Endodermal cell (in vitro differentiated cells): ENCODE data around the gene CLINT1. TPM values are rescaled to one million over a fixed set of nuclear protein-coding genes. Genes with fewer than 3 reads are reported as not detected.

ENCODE experiments used
- DNase-seq: peaks from one replicate; pipeline ENCODE4 v3.0.0-alpha.2; 2017
- H3K27ac ChIP-seq: 2 replicates; pipeline ENCODE4 v1.5.1; 2013; ENCODE audit warnings: mild to moderate bottlenecking, low read depth, low read length, moderate library complexity
- H3K27me3 ChIP-seq: 2 replicates; pipeline ENCODE4 v1.6.1; 2013; ENCODE audit warnings: mild to moderate bottlenecking, low read length, moderate library complexity; ENCODE audit not compliant: insufficient read depth, control insufficient read depth, poor library complexity, severe bottlenecking
- H3K36me3 ChIP-seq: 2 replicates; pipeline ENCODE4 v1.7.0; 2013; ENCODE audit warnings: mild to moderate bottlenecking, low read length, moderate library complexity; ENCODE audit not compliant: control insufficient read depth, insufficient read depth
- H3K4me1 ChIP-seq: one replicate; pipeline ENCODE4 v1.7.0; 2013; ENCODE audit warnings: low read length; ENCODE audit not compliant: control insufficient read depth, insufficient read depth
- H3K4me3 ChIP-seq: 2 replicates; pipeline ENCODE4 v1.5.1; 2013; ENCODE audit warnings: mild to moderate bottlenecking, low read length, moderate library complexity
- H3K9ac ChIP-seq: 2 replicates; pipeline ENCODE4 v1.6.1; 2013; ENCODE audit warnings: mild to moderate bottlenecking, low read length, moderate library complexity; ENCODE audit not compliant: poor library complexity, severe bottlenecking; ENCODE audit errors: extremely low read depth
- H3K9me3 ChIP-seq: 2 replicates; pipeline ENCODE4 v1.6.1; 2013; ENCODE audit warnings: mild to moderate bottlenecking, low read length, moderate library complexity; ENCODE audit not compliant: control insufficient read depth
- H3K27ac Mint-ChIP-seq: 2 replicates; pipeline ENCODE4 v1.8.0; 2020; ENCODE audit warnings: mixed read lengths
- H3K27me3 Mint-ChIP-seq: 2 replicates; pipeline ENCODE4 v1.8.0; 2021; ENCODE audit warnings: mild to moderate bottlenecking, mixed read lengths; ENCODE audit not compliant: insufficient read depth
- H3K36me3 Mint-ChIP-seq: 2 replicates; pipeline ENCODE4 v1.8.0; 2020; ENCODE audit warnings: low read depth, mixed read lengths
- H3K4me1 Mint-ChIP-seq: 2 replicates; pipeline ENCODE4 v1.8.0; 2020; ENCODE audit warnings: mixed read lengths
- H3K4me3 Mint-ChIP-seq: 2 replicates; pipeline ENCODE4 v1.8.0; 2020; ENCODE audit warnings: mild to moderate bottlenecking, moderate library complexity, mixed read lengths
- H3K9me3 Mint-ChIP-seq: 2 replicates; pipeline ENCODE4 v1.8.0; 2020; ENCODE audit warnings: mild to moderate bottlenecking, mixed read lengths
- WGBS, 2 experiments: methylation state at CpG; one replicate each; pipeline versions ENCODE4 v1.1.5 to v1.1.7; 2013; ENCODE audit warnings: missing lambda C conversion rate in 2 of 2, mixed read lengths in 1 of 2; ENCODE audit not compliant: insufficient coverage in 1 of 2, insufficient read length in 1 of 2; 5-methylcytosine and 5-hydroxymethylcytosine counted together
- total RNA-seq, 2 donors: library from RNA; stranded (reverse); fragmentation: NEBNext Ultra II Directional in 1 of 2; extraction: Animal tissue kit (Norgen Biotek cat#: 25700) in 1 of 2; gene quantifications; 2 replicates in 1 of 2; 3 replicates in 1 of 2; pipeline ENCODE4 v1.2.1, GENCODE V29; 2021
- TF ChIP-seq, protein P1 (sequence below): fragments of 200-600 bp; sonication (generic); conservative IDR thresholded peaks from 2 replicates; pipeline ENCODE4 v1.5.0; 2021; ENCODE audit warnings: antibody characterized with exemption, mild to moderate bottlenecking

CLINT1 gene
- total RNA-seq, 2 donors from 2014 or later = 91.6 to 92.7 TPM

DNA sequence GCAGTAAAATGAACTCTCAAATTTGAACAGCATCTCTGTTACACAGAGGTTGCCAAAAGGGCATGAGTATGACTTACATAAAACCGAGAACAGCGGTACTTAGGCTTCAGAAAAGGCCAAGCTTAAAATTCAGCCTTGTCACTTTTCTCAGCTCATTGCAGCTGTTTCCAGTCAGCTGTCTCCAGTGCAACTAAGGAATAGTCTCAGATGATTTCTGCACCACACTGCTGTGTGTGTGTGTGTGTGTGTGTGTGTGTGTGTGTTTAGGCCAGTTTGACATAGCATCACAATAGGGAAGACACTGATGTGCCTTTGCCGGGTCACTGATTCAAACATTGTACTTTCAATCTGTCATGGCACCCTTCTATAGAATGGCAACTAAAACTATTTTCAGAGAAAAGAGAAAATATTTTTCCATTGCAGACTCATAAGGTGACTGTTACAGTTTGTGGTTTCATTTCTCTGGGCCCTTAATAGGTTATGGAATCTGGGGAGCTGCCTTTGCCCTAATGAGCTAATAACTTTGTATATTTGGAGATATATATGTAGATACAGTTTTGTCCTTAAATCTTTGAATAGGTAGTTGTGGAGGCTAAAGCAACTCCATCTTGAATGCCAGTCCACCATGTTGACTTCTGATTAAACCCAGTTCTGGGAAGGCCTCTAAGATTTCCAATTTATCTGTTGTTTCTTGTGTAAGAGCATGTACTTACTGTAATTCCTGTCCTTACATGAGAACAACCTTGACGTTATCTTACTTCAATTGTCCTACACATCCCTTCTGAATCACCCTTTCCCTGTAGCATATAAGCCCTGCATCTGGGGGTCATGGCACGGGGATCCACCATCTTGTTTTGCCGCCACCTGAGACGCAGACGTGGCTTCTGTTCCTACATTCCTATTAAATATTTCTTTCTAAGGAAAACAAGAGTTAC is 110.9 kb downstream of the CLINT1 start:
- Histone ChIP-seq H3K36me3 (no peaks in the 10 kb centered on the region), H3K9ac (no peak overlapping the region), H3K27me3 (peaks cover 7% of the 10 kb centered on the region), H3K27ac (no peak overlapping the region), H3K4me1 (no peaks in the 10 kb centered on the region), H3K9me3 (no peaks in the 10 kb centered on the region), H3K4me3 (no peak overlapping the region)
- peaks cover 15% of the 10 kb centered on the region for H3K27me3 Mint-ChIP-seq
- DNase-seq = no peak
- no peaks in the 10 kb centered on the region for H3K9me3 Mint-ChIP-seq
- H3K27ac Mint-ChIP-seq = no peak overlapping the region
- 95 to 96% methylated on average over 4 to 8 of the region's 8 CpGs for WGBS, 2 experiments
- H3K4me3 Mint-ChIP-seq = no peak overlapping the region
- peaks cover 6% of the 10 kb centered on the region for H3K4me1 Mint-ChIP-seq
- peaks cover 2% of the 10 kb centered on the region for H3K36me3 Mint-ChIP-seq
- TF ChIP-seq, protein P1, sequence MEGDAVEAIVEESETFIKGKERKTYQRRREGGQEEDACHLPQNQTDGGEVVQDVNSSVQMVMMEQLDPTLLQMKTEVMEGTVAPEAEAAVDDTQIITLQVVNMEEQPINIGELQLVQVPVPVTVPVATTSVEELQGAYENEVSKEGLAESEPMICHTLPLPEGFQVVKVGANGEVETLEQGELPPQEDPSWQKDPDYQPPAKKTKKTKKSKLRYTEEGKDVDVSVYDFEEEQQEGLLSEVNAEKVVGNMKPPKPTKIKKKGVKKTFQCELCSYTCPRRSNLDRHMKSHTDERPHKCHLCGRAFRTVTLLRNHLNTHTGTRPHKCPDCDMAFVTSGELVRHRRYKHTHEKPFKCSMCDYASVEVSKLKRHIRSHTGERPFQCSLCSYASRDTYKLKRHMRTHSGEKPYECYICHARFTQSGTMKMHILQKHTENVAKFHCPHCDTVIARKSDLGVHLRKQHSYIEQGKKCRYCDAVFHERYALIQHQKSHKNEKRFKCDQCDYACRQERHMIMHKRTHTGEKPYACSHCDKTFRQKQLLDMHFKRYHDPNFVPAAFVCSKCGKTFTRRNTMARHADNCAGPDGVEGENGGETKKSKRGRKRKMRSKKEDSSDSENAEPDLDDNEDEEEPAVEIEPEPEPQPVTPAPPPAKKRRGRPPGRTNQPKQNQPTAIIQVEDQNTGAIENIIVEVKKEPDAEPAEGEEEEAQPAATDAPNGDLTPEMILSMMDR = no peak

DNA sequence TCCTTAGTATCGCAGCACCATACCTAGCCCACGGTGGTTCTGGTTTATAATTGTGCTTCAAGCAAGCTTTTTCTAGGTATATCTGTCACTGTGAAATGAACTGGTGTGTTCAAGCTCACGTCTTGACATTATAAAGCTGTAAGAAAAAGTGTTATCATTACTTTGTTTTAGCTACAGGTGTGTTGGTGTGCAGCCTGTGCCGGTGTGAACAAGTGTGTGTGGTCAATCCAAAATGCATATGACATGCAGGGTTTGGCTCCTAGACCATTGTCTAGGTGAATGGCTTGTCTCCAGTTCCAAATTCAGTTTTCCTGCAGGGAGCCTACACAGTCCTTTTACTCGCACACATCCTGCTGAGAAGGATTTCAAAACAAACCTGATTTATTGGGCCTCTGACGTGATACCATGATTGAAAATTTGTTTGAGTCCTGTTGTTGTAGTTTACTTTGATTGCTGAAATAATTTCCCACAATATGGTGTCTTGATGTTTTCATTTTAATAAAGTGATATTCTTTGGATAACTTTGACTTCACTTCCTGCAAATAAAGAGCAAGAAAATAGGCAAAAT is 111.7 kb downstream of the CLINT1 start:
- Mint-ChIP-seq H3K4me3 (no peak overlapping the region), H3K27ac (no peak overlapping the region), H3K27me3 (peaks cover 19% of the 10 kb centered on the region), H3K36me3 (no peaks in the 10 kb centered on the region), H3K4me1 (peaks cover 6% of the 10 kb centered on the region), H3K9me3 (no peaks in the 10 kb centered on the region)
- no peaks in the 10 kb centered on the region for H3K36me3 ChIP-seq
- H3K4me3 ChIP-seq = no peak overlapping the region
- H3K4me1 ChIP-seq = no peaks in the 10 kb centered on the region
- DNase-seq = no peak
- H3K27ac ChIP-seq = no peak overlapping the region
- no peaks in the 10 kb centered on the region for H3K9me3 ChIP-seq
- 85 to 90% methylated on average over 4 to 6 of the region's 6 CpGs for WGBS, 2 experiments
- H3K27me3 ChIP-seq = peaks cover 7% of the 10 kb centered on the region
- H3K9ac ChIP-seq = no peak overlapping the region
- TF ChIP-seq, protein P1 = no peak

DNA sequence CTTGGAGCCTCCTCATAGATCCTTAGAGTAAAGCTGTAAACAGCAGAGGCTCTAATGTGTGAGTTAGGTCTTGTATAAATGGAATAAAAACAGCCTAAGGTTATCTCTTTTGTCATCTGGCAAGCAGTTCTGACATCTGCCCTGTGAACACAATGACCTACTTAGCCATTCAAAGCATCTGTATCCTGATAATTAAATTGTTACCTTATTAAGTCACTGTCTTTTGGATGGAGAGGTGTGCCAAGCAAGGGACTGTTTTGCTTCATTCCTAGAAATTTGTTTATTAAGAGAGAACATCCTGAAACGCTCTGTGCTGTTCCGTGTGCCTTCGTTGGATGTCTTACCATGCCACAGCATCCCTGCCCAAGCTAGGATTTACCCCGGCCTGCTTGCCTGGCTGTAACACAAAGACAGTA is 113.9 kb downstream of the CLINT1 start:
- no peak overlapping the region for H3K27ac ChIP-seq
- no peak overlapping the region for H3K9ac ChIP-seq
- TF ChIP-seq, protein P1 = no peak
- peak overlapping the region; percentile 78 for H3K4me3 Mint-ChIP-seq
- H3K27me3 ChIP-seq = peaks cover 7% of the 10 kb centered on the region
- no peaks in the 10 kb centered on the region for H3K4me1 ChIP-seq
- H3K36me3 ChIP-seq = peaks cover 4% of the 10 kb centered on the region
- DNase-seq = no peak
- no peaks in the 10 kb centered on the region for H3K9me3 ChIP-seq
- H3K4me3 ChIP-seq = peak overlapping the region; percentile 81
- 88 to 95% methylated on average over 4 of the region's 4 CpGs for WGBS, 2 experiments
- no peak overlapping the region for H3K27ac Mint-ChIP-seq
- H3K36me3 Mint-ChIP-seq = peaks cover 3% of the 10 kb centered on the region
- peaks cover 19% of the 10 kb centered on the region for H3K27me3 Mint-ChIP-seq
- no peaks in the 10 kb centered on the region for H3K9me3 Mint-ChIP-seq
- peaks cover 6% of the 10 kb centered on the region for H3K4me1 Mint-ChIP-seq
